ENCODE results near the gene LRFN3.

DNA sequence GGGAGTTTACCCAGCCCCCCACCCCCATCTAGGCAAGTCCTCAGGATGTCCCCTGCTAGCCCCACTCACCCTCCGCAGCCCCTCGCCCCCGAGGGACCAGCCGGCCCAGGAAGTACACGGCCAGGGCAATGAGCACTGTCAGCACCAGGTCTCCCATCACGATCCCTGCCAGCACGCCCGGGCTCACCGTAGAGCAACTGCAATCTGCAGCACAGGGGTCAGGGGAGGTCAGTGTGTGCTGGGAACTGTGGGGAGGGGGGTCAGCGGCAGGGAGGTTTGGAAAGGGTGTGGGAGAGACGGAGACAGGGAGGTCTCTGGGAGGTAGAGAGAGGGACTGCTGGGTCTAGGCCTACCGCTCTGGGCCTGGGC lies 28.8 kb upstream of the LRFN3 start:
- TF ChIP-seq, protein P1, sequence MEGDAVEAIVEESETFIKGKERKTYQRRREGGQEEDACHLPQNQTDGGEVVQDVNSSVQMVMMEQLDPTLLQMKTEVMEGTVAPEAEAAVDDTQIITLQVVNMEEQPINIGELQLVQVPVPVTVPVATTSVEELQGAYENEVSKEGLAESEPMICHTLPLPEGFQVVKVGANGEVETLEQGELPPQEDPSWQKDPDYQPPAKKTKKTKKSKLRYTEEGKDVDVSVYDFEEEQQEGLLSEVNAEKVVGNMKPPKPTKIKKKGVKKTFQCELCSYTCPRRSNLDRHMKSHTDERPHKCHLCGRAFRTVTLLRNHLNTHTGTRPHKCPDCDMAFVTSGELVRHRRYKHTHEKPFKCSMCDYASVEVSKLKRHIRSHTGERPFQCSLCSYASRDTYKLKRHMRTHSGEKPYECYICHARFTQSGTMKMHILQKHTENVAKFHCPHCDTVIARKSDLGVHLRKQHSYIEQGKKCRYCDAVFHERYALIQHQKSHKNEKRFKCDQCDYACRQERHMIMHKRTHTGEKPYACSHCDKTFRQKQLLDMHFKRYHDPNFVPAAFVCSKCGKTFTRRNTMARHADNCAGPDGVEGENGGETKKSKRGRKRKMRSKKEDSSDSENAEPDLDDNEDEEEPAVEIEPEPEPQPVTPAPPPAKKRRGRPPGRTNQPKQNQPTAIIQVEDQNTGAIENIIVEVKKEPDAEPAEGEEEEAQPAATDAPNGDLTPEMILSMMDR (IDR thresholded peaks at IDR 0.05; ENCODE audit: low read depth, low read length, poor library complexity, severe bottlenecking), result no peak
- TF ChIP-seq EZH2phosphoT487 (IDR thresholded peaks at IDR 0.05; ENCODE audit: borderline replicate concordance, low read length), result no peak

Data from DOHH2 (cell line).